ENCODE results near the gene DTX1. TPM values are rescaled to one million over a fixed set of nuclear protein-coding genes. Genes with fewer than 3 reads are reported as not detected.

Gene DTX1
- total and polyA plus RNA-seq, 4 donors: 2.1 to 33.2 (median 10.0) TPM

- no peak overlapping the region for H3K27ac ChIP-seq (ENCODE audit: low read depth in 1 of 2, low read length in 2 of 2)
- H3K9me3 ChIP-seq (ENCODE audit: control insufficient read depth in 4 of 4, low read length in 3 of 4): no peaks in the 10 kb centered on the region
- no peak overlapping the region for H3K4me3 ChIP-seq (ENCODE audit: low read depth in 1 of 3, low read length in 3 of 3)
- peaks cover 0 to 5% (median 3%) of the 10 kb centered on the region in 4 donors for H3K4me1 ChIP-seq (ENCODE audit: control insufficient read depth in 4 of 4, insufficient read depth in 4 of 4, low read length in 3 of 4)
- DNase-seq (ENCODE audit: low spot score): no peak
- no peaks in the 10 kb centered on the region for H3K27me3 ChIP-seq (ENCODE audit: control insufficient read depth in 4 of 4, insufficient read depth in 4 of 4, low read length in 3 of 4)
- 74% methylated on average over 5 of the region's 5 CpGs for WGBS
- TF ChIP-seq GABPA (IDR thresholded peaks at IDR 0.05 in 1 of 2, conservative IDR thresholded peaks at IDR 0.05 in 1 of 2): no peak
- TF ChIP-seq ZBTB33 (IDR thresholded peaks at IDR 0.05): no peak
- peaks cover 0 to 6% (median 2%) of the 10 kb centered on the region in 4 donors for H3K36me3 ChIP-seq (ENCODE audit: control insufficient read depth in 4 of 4, insufficient read depth in 3 of 4, low read depth in 1 of 4, low read length in 3 of 4)
- H3K9ac ChIP-seq (ENCODE audit: low read depth in 1 of 2, low read length in 2 of 2): no peak overlapping the region
Observed at GRCh38 chr12:113087193-113087592, 30.7 kb downstream of the DTX1 start.

- H3K9me3 ChIP-seq (ENCODE audit: control insufficient read depth in 4 of 4, low read length in 3 of 4): no peaks in the 10 kb centered on the region
- no peak for TF ChIP-seq MAX (IDR thresholded peaks at IDR 0.05)
- TF ChIP-seq HNF4G (IDR thresholded peaks at IDR 0.05): no peak
- TF ChIP-seq ZBTB33 (IDR thresholded peaks at IDR 0.05): no peak
- no peak for TF ChIP-seq JUND (IDR thresholded peaks at IDR 0.05)
- TF ChIP-seq CTCF (IDR thresholded peaks at IDR 0.05; ENCODE audit: low read depth, low read length, missing input control): no peak
- no peak for TF ChIP-seq RAD21 (IDR thresholded peaks at IDR 0.05)
- TF ChIP-seq TAF1 (conservative IDR thresholded peaks at IDR 0.05): no peak
- TF ChIP-seq FOXA2 (IDR thresholded peaks at IDR 0.05): no peak
- TF ChIP-seq RXRA (IDR thresholded peaks at IDR 0.05): no peak
- no peak for TF ChIP-seq ATF3 (IDR thresholded peaks at IDR 0.05)
- H3K27me3 ChIP-seq (ENCODE audit: control insufficient read depth in 4 of 4, insufficient read depth in 4 of 4, low read length in 3 of 4): no peaks in the 10 kb centered on the region
- H3K36me3 ChIP-seq (ENCODE audit: control insufficient read depth in 4 of 4, insufficient read depth in 3 of 4, low read depth in 1 of 4, low read length in 3 of 4): peaks cover 0 to 3% (median 1%) of the 10 kb centered on the region in 4 donors
- peaks cover 0 to 11% (median 7%) of the 10 kb centered on the region in 4 donors for H3K4me1 ChIP-seq (ENCODE audit: control insufficient read depth in 4 of 4, insufficient read depth in 4 of 4, low read length in 3 of 4)
- DNase-seq (ENCODE audit: low spot score): no peak
- no peak overlapping the region for H3K4me3 ChIP-seq (ENCODE audit: low read depth in 1 of 3, low read length in 3 of 3)
- WGBS: 95% methylated on average over 3 of the region's 3 CpGs
- H3K27ac ChIP-seq (ENCODE audit: low read depth in 1 of 2, low read length in 2 of 2): no peak overlapping the region
- H3K9ac ChIP-seq (ENCODE audit: low read depth in 1 of 2, low read length in 2 of 2): no peak overlapping the region
Observed at GRCh38 chr12:113088037-113088436, 31.5 kb downstream of the DTX1 start.

Measured in liver (tissue), 9 donors.